GM19351 (cell line): ENCODE data around the gene PLD1.
A peak's percentile ranks its signal among the peaks of the same experiment; 100 is the strongest.

Experiments used
- ATAC-seq: cut with Tn5 transposase; IDR thresholded peaks from one replicate; pipeline ENCODE4 v1.9.1; 2021; ENCODE audit warnings: mild to moderate bottlenecking, moderate library complexity; ENCODE audit not compliant: unreplicated experiment

The PLD1 gene

GRCh38 chr3:171839270-171839669 lies 29.0 kb upstream of the PLD1 start:
- no peak for ATAC-seq

GRCh38 chr3:171838218-171838720 lies 28.0 kb upstream of the PLD1 start:
- no peak for ATAC-seq

DNA sequence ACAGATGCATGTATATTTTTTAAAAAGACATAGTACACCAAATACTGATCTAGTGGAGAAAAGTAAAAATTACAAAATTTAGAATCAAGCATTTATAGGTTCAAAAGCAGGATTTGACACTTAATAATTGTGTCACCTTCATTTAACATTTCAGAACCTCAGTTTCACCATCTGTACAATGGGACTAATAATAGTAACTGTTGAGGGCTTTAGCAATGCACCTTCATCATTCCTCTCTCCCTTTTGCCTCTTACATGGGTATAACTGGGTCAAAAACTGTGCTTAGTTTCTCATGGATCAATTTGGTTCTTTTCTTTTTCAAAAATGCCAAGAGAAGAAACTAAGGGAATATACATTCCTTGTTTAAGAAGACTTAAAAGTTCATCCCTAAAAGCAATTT lies 27.4 kb upstream of the PLD1 start:
- no peak for ATAC-seq

GRCh38 chr3:171836855-171837254 lies 26.6 kb upstream of the PLD1 start:
- ATAC-seq: no peak

DNA sequence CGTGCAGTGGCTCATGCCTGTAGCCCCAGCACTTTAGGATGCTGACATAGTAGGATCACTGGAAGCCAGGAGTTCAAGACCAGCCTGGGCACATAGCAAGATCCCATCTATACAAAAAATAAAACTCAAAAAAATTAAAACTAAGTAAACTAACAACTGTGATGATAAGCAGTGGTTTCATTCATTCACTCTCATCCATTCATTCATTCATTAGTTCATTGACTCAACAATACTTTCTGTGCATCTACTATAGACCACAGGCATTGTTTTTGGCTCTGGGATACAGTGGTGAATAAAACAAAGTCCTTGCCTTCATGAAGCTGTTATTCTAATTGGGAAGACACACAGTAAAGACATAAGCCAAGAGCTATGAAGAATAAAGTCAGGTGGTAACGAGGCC lies 25.3 kb upstream of the PLD1 start:
- ATAC-seq: no peak

DNA sequence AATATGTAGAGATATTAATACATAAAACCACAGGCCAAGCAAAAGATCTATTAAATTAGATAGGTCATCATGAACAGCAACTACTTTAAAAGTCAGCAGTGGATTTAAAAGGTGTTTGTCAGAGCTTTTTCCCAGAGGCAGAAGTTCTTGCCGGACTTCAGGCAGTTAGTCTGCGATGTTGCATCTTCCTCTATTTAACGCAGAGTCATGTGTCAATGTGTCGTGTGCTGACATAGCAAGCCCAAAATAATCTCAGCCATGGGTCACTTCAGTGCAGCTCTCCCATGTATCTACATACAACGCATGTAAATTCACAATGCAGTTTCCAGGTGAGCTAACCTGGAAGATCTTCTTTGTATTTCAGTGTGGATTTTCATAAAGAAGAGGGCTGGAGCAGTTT lies 24.8 kb upstream of the PLD1 start:
- no peak for ATAC-seq

DNA sequence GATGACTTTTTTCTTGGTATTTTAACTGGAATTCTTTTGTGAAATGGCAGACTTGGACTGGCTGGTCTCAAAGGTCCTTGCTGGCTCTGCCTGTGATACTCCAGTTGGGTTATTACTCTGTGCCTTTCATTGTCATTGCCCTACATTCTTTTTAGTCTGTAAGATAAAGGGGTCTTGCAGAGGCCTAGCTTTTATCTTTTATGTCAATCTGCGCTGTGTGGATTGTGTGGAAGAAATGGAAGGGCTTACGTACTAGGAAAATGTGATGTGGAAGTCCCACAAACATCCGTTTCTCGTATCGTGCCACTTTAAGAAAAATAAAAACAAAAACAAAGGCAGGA lies 24.1 kb upstream of the PLD1 start:
- ATAC-seq: no peak

- ATAC-seq: peak; percentile 85
Measured at GRCh38 chr3:171833789-171834460, 23.6 kb upstream of the PLD1 start.

GRCh38 chr3:171832989-171833388 lies 22.7 kb upstream of the PLD1 start:
- ATAC-seq: no peak

DNA sequence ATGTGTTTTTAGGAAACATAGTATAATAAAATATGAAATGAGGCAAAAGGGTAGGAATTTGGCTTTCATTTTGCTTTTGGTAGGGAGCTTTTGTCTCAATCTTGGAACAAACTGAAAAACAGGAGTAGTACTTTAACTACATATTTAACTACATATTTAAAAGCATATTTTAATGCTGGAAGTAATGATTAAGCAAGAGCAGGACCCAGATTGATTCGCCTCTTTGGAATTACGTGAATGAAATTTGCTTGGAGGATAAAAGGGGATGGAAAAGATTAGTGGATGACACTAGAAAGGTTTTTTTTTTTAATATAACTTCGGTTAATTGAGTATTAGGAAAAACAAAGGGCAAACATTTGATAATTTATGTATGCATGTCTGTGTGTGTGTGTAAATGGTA lies 21.7 kb upstream of the PLD1 start:
- no peak for ATAC-seq

- ATAC-seq: no peak
Measured at GRCh38 chr3:171830518-171830875, 20.2 kb upstream of the PLD1 start.

DNA sequence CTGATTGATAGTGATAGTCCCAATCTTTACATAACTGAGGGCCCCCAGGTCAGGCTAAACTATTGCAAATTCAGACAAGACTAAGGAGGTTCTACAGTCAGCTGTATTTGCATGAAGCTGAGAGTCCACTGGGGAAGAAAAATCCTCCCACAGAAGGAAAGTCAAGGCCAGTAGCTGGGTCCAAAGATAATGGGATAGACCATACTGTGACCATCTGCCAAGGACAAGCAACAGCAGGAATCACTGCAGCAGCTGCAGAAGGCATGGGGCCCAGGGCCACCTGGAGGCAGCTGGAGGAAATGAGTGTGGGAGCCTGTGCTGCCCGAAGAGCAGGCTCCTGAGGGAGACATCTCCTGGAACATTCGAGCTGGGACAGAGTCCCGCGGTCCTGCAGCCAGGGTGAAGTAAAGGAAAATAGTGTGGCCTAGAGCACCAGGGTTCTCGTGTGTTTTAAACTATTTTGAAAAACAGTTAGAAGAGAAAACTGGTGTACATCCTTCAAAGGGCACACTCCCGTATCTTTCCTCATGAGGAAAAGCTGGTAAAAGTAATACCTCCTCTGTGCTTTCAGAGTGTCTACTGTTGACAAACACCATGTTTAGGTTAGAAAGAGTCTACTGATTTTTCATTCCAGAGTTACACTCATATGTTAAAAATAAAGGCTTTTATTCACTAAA lies 19.7 kb upstream of the PLD1 start:
- ATAC-seq: peak; percentile 58

DNA sequence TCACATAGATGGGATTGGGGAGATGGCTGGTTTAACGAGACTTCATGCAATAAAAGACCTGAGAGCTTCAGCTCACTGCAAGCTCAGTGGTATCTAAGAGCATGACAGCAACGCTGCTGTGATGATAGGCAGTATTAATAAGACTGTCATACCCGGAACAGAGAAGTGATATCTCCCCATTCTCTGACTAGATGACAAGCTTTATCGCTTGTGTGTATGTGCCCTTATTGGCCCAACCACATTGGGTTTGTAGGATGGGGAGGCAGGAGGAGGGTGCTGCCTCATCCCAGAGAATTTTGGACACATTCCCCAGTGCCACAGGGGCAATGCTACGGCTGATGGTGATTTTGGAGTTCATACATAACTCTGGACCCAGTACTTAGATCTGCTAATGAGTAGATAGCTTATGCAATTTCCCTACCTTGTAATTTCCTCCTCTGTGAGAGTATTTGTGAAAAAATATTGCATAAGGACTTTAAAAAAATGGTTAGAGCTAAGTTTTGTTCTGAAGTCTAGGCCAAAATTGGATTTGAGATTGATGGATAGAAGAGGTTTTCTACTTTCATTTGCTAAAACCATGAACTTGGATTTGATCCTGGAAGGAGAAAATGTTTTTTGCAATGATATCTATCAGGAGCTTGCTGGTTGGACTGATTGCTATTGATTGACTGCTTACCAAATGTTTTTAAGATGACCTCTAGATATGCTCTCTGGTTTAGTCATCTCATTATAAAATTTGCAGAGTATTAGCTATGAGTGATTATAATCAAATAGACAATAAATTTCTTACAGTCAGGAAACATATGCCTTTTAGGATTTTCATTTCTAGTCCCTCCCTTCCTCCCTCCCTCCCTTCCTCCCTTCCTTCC lies 18.9 kb upstream of the PLD1 start:
- ATAC-seq: no peak

GRCh38 chr3:171827836-171828458 lies 17.7 kb upstream of the PLD1 start:
- no peak for ATAC-seq

- ATAC-seq: no peak
Measured at GRCh38 chr3:171827385-171827784, 17.1 kb upstream of the PLD1 start.

DNA sequence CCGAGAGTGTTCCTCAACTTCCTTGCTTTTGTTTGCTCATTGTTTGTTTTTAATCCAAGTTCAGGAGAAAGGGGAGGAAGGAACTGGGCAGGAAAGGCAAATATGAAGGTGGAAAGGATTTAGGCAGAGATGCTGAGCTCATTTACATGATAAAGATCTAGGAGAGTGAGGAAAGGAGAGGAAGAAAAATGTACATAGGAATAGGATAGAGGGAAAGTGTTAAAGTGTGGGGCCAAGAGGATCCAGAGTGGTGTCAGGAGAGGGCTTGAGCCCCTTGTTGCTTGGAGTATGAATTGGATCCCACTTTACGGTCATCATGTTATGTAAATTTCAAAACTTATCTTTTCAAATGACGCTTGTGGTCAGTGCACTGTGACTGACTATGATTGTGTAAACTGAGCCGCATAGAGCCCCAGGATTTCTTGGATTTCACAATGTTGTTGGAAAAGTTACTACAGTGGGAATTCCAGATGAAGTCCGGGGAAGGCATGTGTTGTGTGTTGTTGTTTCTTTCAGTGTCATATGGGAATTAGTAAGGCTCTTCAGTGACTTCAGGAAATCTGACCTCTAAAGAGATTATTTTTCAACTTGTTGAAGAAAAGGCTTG lies 15.0 kb upstream of the PLD1 start:
- no peak for ATAC-seq

DNA sequence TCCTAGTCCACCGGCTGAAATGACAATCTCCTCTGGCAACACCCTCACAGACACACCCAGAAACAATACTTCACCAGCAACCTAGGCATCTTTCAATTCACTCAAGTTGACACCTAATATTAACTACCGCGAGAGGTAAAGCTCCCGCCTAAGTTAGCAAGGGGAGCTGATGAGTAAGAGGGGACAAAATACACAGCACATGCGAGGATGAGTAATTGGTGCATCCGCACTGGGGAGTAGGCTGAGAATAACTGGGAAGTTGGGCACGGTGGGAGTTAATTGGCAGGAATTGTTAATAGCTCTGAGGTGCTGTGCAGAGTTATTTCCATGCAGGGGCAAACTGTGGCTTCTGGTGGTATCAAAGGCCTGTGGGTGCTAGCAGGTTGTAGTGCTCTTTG lies 14.5 kb upstream of the PLD1 start:
- ATAC-seq: no peak

GRCh38 chr3:171824116-171824515 lies 13.8 kb upstream of the PLD1 start:
- no peak for ATAC-seq

DNA sequence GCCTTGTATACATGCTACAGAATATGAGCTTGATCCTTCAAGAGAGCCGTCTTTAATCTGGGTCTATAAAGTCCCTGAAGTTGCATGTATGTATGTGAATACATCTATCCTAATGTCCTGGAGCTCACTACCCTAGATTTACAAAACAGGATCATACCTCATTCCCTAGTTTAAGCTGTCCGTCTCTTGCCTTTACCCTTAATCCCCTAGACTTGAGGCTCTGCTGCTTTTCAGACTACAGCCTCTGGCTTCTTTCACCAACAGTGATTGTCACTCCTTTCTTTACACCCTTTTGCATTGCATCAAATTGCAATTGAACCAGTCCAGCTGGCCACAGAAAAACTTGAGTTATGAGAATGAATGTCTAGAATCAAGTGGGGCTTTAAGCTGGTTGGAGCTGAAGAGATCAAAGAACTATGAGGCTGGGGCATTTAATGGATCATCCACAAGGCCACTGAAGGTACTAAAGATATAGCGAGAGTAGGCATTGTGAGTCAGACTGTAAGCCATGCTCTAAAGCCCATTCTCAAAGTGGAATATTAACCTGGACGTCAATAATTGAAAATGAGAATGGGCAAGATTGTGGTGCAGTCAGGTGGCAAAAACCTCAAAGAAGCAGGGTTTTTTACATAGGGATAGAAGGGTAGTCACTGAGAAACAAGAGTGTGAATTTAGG lies 12.3 kb upstream of the PLD1 start:
- no peak for ATAC-seq

GRCh38 chr3:171821778-171822358 lies 11.6 kb upstream of the PLD1 start:
- ATAC-seq: no peak
